HepG2 (cell line): ENCODE measurements around the gene CTNNBL1. TPM values are rescaled to one million over a fixed set of nuclear protein-coding genes. Genes with fewer than 3 reads are reported as not detected.

ENCODE experiments used
- ATAC-seq: fragments of 200-7000 bp; cut with Tn5 transposase; 3 replicates; pipeline ENCODE4 v1.9.1; 2020; ENCODE audit warnings: mild to moderate bottlenecking, moderate library complexity
- BruUV-seq: library from RNA; stranded (reverse); fragments of 400-500 nt; replicated peaks from 2 replicates; lab custom pipeline; 2021; lab: Mats Ljungman, UMichigan
- CTCF ChIA-PET: fragments of 300-600 bp; formaldehyde crosslinking; extraction: SDS; loops from one replicate; lab custom pipeline; 2021; ENCODE audit warnings: low total read pairs, inconsistent platforms, low intra/inter-chr PET ratio; lab: Yijun Ruan, JAX
- POLR2A ChIA-PET: fragments of 350-600 bp; sonication (Branson Sonifier 250); formaldehyde crosslinking; loops from one replicate; lab custom pipeline; 2020; ENCODE audit warnings: antibody characterized with exemption, inconsistent platforms; lab: Yijun Ruan, JAX
- DNase-seq: peaks from one replicate; pipeline ENCODE4 v3.0.0-alpha.2; 2015; ENCODE audit warnings: low spot score
- FAIRE-seq: peaks from 3 replicates; lab custom pipeline; 2011; peaks lifted over from hg19 to GRCh38; lab: Jason Lieb, UNC
- H2AFZ ChIP-seq: one replicate; pipeline ENCODE4 v1.6.1; 2011; ENCODE audit warnings: low read length, inconsistent platforms
- H3K27ac ChIP-seq: fragments of 300-600 bp; 3 replicates; pipeline ENCODE4 v1.8.0; 2011; ENCODE audit warnings: mixed run types, mild to moderate bottlenecking, mixed read lengths, low read length, inconsistent platforms; ENCODE audit not compliant: insufficient read depth; ENCODE audit errors: extremely low read length
- H3K27me3 ChIP-seq, 2 experiments: fragments of 200-600 bp in 1 of 2; 2 replicates in 1 of 2; 3 replicates in 1 of 2; pipeline versions ENCODE4 v1.6.0 to v1.8.0; 2011; ENCODE audit warnings: low read length in 2 of 2, mild to moderate bottlenecking in 2 of 2, moderate library complexity in 2 of 2, inconsistent platforms in 1 of 2; ENCODE audit not compliant: insufficient read depth in 2 of 2, control insufficient read depth in 1 of 2
- H3K36me3 ChIP-seq, 2 experiments: fragments of 200-600 bp in 1 of 2; replicated peaks in 1 of 2; 2 replicates in 1 of 2; 3 replicates in 1 of 2; pipeline versions ENCODE4 v1.5.1 to v1.8.0; 2011; ENCODE audit warnings: low read length in 2 of 2, inconsistent platforms in 1 of 2; ENCODE audit not compliant: insufficient read depth in 2 of 2, control insufficient read depth in 1 of 2
- H3K4me1 ChIP-seq: 2 replicates; pipeline ENCODE4 v1.5.1; 2012; ENCODE audit warnings: low read length, inconsistent platforms; ENCODE audit not compliant: insufficient read depth
- H3K4me2 ChIP-seq: 2 replicates; pipeline ENCODE4 v1.6.0; 2011; ENCODE audit warnings: low read depth, low read length, inconsistent platforms
- H3K4me3 ChIP-seq, 3 experiments: fragments of 200-600 bp in 1 of 3; sonication (generic), shearing (Covaris generic) in 1 of 3; replicated peaks in 1 of 3; 2 replicates each; pipeline ENCODE4 v1.5.1; 2011 to 2016; ENCODE audit warnings: low read length in 3 of 3, inconsistent platforms in 2 of 3, low read depth in 2 of 3, mild to moderate bottlenecking in 2 of 3, control low read depth in 1 of 3, mixed read lengths in 1 of 3; ENCODE audit not compliant: insufficient read depth in 1 of 3
- H3K79me2 ChIP-seq: one replicate; pipeline ENCODE4 v1.6.1; 2011; ENCODE audit warnings: low read length, inconsistent platforms; ENCODE audit not compliant: insufficient read depth
- H3K9ac ChIP-seq: 2 replicates; pipeline ENCODE4 v1.6.0; 2011; ENCODE audit warnings: mild to moderate bottlenecking, low read depth, low read length, inconsistent platforms; ENCODE audit not compliant: insufficient read depth
- H3K9me3 ChIP-seq: 2 replicates; pipeline ENCODE4 v1.5.1; 2012; ENCODE audit warnings: mild to moderate bottlenecking, low read length
- H4K20me1 ChIP-seq: 2 replicates; pipeline ENCODE4 v1.6.0; 2011; ENCODE audit warnings: inconsistent platforms, mild to moderate bottlenecking, low read length, moderate library complexity; ENCODE audit not compliant: insufficient read depth
- CBX5 ChIP-seq: sonication (generic); formaldehyde crosslinking; IDR thresholded peaks from 2 replicates; pipeline ENCODE4 v1.4.0; 2020; ENCODE audit warnings: missing genetic modification reagents, borderline replicate concordance
- CC2D1A ChIP-seq: sonication (generic); formaldehyde crosslinking; IDR thresholded peaks from 2 replicates; pipeline ENCODE4 v1.8.1; 2023; ENCODE audit warnings: mild to moderate bottlenecking, missing genetic modification reagents
- EP300 ChIP-seq, 3 experiments: sonication (generic) in 1 of 3; formaldehyde crosslinking in 1 of 3; IDR thresholded peaks; 2 replicates each; pipeline versions ENCODE4 v1.5.1 to v1.6.1; 2011 to 2020; ENCODE audit warnings: low read depth in 2 of 3, low read length in 2 of 3, borderline replicate concordance in 1 of 3, improper control_type of control experiment in 1 of 3, mild to moderate bottlenecking in 1 of 3, missing genetic modification reagents in 1 of 3, moderate library complexity in 1 of 3
- FOXA3 ChIP-seq: IDR thresholded peaks from 2 replicates; pipeline ENCODE4 v1.6.1; 2016; ENCODE audit warnings: missing genetic modification reagents, missing compliant biosample characterization
- MIER3 ChIP-seq: IDR thresholded peaks from 2 replicates; pipeline ENCODE4 v1.6.1; 2016; ENCODE audit warnings: missing compliant biosample characterization, borderline replicate concordance
- PCBP2 ChIP-seq: fragments of 200-400 bp; formaldehyde crosslinking; optimal IDR thresholded peaks from 2 replicates; pipeline ENCODE3; 2018; ENCODE audit warnings: low read length, low read depth; ENCODE audit not compliant: poor library complexity, severe bottlenecking
- RBM39 ChIP-seq: fragments of 200-400 bp; formaldehyde crosslinking; IDR thresholded peaks from one replicate; pipeline ENCODE4 v1.6.1; 2018; ENCODE audit warnings: antibody characterized with exemption, mild to moderate bottlenecking, low read depth, low read length; ENCODE audit not compliant: poor library complexity, severe bottlenecking
- ZNF335 ChIP-seq: sonication (generic); formaldehyde crosslinking; IDR thresholded peaks from 2 replicates; pipeline ENCODE4 v1.4.0; 2020; ENCODE audit warnings: missing genetic modification reagents
- ZNF547 ChIP-seq: sonication (generic); formaldehyde crosslinking; IDR thresholded peaks from 2 replicates; pipeline ENCODE4 v1.5.1; 2020; ENCODE audit warnings: mild to moderate bottlenecking, missing genetic modification reagents
- ZNF768 ChIP-seq: sonication (generic); formaldehyde crosslinking; IDR thresholded peaks from 2 replicates; pipeline ENCODE4 v1.4.0; 2020; ENCODE audit warnings: missing genetic modification reagents
- ZNF792 ChIP-seq: IDR thresholded peaks from 2 replicates; pipeline ENCODE4 v1.6.1; 2016
- ZNF879 ChIP-seq: sonication (generic); formaldehyde crosslinking; IDR thresholded peaks from 2 replicates; pipeline ENCODE4 v1.8.1; 2023; ENCODE audit warnings: missing genetic modification reagents
- WGBS: methylation state at CpG from one replicate; pipeline ENCODE4 v1.1.6; 2017; ENCODE audit warnings: low lambda C conversion rate; 5-methylcytosine and 5-hydroxymethylcytosine counted together
- in situ Hi-C: cut with HindIII; loops from 2 replicates; pipeline ENCODE4 v1.10.0; 2017; ENCODE audit warnings: low pct_unique_long_range_greater_than_20kb; ENCODE audit not compliant: extremely low pct_ligation_motif_present
- intact Hi-C: fragments of 100-400 bp; cut with micrococcal nuclease; formaldehyde crosslinking; loops from one replicate; pipeline ENCODE4 v1.10.0; 2022; ENCODE audit not compliant: unreplicated experiment
- polyA plus RNA-seq, 8 experiments: library from polyadenylated mRNA; depleted of rRNA in 3 of 8; stranded (reverse) in 7 of 8; unstranded in 1 of 8; fragments of >200 nt; fragmentation: Illumina TruSeq in 4 of 8; extraction: Trizol in 4 of 8; gene quantifications; 2 replicates each; pipeline versions ENCODE4 v1.2.1 to v1.2.3, GENCODE V29; 2011 to 2016; ENCODE audit warnings: low read depth in 4 of 8, missing spikeins in 1 of 8, mixed read lengths in 1 of 8; ENCODE audit not compliant: insufficient read depth in 1 of 8
- total RNA-seq, 5 experiments: library from RNA; depleted of rRNA; stranded (reverse); fragments of >200 nt; fragmentation: Illumina TruSeq; extraction: Trizol; gene quantifications; 2 replicates each; pipeline ENCODE4 v1.2.3, GENCODE V29; 2016; ENCODE audit warnings: low read depth in 1 of 5
- TF ChIP-seq, protein P1 (sequence below): sonication (generic); formaldehyde crosslinking; IDR thresholded peaks from 2 replicates; pipeline ENCODE4 v1.4.0; 2020; ENCODE audit warnings: missing genetic modification reagents, borderline replicate concordance
- TF ChIP-seq, protein P2 (sequence below): sonication (generic); formaldehyde crosslinking; IDR thresholded peaks from 2 replicates; pipeline ENCODE4 v1.5.1; 2020; ENCODE audit warnings: mild to moderate bottlenecking, missing genetic modification reagents, moderate library complexity

CTNNBL1 gene
- total and polyA plus RNA-seq, 2 of the 13 experiments (the other 11 are each of a cell fraction or from before 2014, with no cell fraction given): 49.3 to 94.6 TPM

DNA sequence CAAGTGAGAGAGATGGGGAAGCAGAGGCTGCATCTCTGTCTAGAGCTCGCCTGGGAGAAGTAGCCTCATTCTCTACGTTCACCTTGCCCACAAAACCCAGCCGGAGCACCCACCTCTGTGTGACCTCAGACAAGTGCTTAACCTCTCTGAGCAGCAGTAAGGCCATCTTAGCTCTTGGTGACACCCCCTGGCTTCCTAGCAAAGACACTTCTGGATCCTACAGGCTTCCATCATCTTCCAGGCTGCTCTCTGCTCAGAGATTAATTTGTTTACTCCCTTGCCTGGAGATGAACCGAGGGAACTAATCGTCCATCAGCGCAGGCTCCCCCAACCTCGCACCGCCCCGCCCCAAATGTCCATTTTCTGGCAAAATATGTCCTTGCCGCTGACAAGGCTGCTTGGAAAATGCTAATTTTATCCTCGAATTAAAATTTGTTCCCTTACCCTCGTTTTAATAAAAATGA, 24.0 kb upstream of the CTNNBL1 start:
- Histone ChIP-seq H3K9me3 (0 out of 2 replicates have a peak, but pooled peaks cover 1% of the 10 kb centered on the region), H3K4me1 (peaks cover 26% of the 10 kb centered on the region), H3K4me2 (no peak overlapping the region), H4K20me1 (no peaks in the 10 kb centered on the region), H3K9ac (no peak overlapping the region), H3K79me2 (no peaks in the 10 kb centered on the region), H3K27me3 (peaks cover 0 to 5% of the 10 kb centered on the region in 2 experiments; a peak in 1 of 5 replicates), H2AFZ (no peak overlapping the region), H3K27ac (no peak overlapping the region), H3K4me3 (no peak overlapping the region), H3K36me3 (no peaks in the 10 kb centered on the region)
- no TSS peak for BruUV-seq
- no peak for FAIRE-seq
- POLR2A ChIA-PET: no interaction called here
- WGBS: 49% methylated on average over 9 of the region's 12 CpGs
- intact Hi-C loops: no loop called here
- CTCF ChIA-PET: no interaction called here
- TF ChIP-seq ZNF768: peak; percentile 90
- no peak for TF ChIP-seq CC2D1A (CRISPR knock-in tag)
- no peak for TF ChIP-seq ZNF792 (CRISPR knock-in tag)
- no peak for TF ChIP-seq ZNF879 (CRISPR knock-in tag)
- no peak for TF ChIP-seq FOXA3 (CRISPR knock-in tag)
- no peak for TF ChIP-seq ZNF547
- in situ Hi-C loops: no loop called here
- no peak for DNase-seq
- no peak for ATAC-seq

DNA sequence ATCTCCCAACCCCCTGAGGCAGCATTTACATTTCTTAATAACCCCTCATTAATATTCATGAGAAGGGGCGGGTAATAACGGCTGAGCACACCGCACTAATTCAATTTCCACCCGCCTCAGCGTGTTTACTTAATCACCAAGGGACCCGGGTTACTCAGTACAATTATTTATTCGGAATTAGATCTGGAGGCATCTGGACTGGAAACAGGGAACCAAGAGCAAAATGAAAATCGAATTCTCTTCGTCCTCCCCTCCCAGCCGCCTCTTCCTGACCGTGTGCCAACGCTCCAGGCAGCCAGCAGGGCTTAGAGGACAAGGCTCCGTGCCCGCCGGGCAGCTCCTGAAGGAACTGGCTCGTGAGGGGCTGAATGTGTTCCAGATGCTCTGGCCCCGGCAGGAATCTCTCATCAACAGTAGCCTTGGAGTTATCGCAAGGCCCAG, 23.5 kb upstream of the CTNNBL1 start:
- BruUV-seq: no TSS peak
- intact Hi-C loops: no loop called here
- ATAC-seq (no peak), FAIRE-seq (no peak), DNase-seq (no peak)
- H3K79me2 ChIP-seq: no peaks in the 10 kb centered on the region
- in situ Hi-C loops: no loop called here
- no peaks in the 10 kb centered on the region for H3K36me3 ChIP-seq
- H3K4me3 ChIP-seq: no peak overlapping the region
- H2AFZ ChIP-seq: no peak overlapping the region
- H4K20me1 ChIP-seq: no peaks in the 10 kb centered on the region
- no peak overlapping the region for H3K4me2 ChIP-seq
- no peaks in the 10 kb centered on the region for H3K9me3 ChIP-seq
- H3K27ac ChIP-seq: no peak overlapping the region
- CTCF ChIA-PET: no interaction called here
- H3K4me1 ChIP-seq: peaks cover 26% of the 10 kb centered on the region
- H3K27me3 ChIP-seq: peaks cover 0 to 5% of the 10 kb centered on the region in 2 experiments; a peak in 1 of 5 replicates
- H3K9ac ChIP-seq: no peak overlapping the region
- WGBS: 69% methylated on average over 18 of the region's 18 CpGs
- POLR2A ChIA-PET: no interaction called here
- no peak for TF ChIP-seq PCBP2
- no peak for TF ChIP-seq EP300 (IDR thresholded peaks at IDR 0.05; ENCODE audit: low read depth in 2 of 2, low read length in 2 of 2)
- no peak for TF ChIP-seq EP300 (CRISPR knock-in tag; IDR thresholded peaks at IDR 0.05; ENCODE audit: borderline replicate concordance)
- no peak for TF ChIP-seq MIER3
- TF ChIP-seq, protein P1, sequence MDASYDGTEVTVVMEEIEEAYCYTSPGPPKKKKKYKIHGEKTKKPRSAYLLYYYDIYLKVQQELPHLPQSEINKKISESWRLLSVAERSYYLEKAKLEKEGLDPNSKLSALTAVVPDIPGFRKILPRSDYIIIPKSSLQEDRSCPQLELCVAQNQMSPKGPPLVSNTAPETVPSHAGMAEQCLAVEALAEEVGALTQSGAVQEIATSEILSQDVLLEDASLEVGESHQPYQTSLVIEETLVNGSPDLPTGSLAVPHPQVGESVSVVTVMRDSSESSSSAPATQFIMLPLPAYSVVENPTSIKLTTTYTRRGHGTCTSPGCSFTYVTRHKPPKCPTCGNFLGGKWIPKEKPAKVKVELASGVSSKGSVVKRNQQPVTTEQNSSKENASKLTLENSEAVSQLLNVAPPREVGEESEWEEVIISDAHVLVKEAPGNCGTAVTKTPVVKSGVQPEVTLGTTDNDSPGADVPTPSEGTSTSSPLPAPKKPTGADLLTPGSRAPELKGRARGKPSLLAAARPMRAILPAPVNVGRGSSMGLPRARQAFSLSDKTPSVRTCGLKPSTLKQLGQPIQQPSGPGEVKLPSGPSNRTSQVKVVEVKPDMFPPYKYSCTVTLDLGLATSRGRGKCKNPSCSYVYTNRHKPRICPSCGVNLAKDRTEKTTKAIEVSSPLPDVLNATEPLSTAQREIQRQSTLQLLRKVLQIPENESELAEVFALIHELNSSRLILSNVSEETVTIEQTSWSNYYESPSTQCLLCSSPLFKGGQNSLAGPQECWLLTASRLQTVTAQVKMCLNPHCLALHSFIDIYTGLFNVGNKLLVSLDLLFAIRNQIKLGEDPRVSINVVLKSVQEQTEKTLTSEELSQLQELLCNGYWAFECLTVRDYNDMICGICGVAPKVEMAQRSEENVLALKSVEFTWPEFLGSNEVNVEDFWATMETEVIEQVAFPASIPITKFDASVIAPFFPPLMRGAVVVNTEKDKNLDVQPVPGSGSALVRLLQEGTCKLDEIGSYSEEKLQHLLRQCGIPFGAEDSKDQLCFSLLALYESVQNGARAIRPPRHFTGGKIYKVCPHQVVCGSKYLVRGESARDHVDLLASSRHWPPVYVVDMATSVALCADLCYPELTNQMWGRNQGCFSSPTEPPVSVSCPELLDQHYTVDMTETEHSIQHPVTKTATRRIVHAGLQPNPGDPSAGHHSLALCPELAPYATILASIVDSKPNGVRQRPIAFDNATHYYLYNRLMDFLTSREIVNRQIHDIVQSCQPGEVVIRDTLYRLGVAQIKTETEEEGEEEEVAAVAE: no peak
- no peak for TF ChIP-seq RBM39
- TF ChIP-seq CBX5 (CRISPR knock-in tag): no peak
- no peak for TF ChIP-seq ZNF335
- TF ChIP-seq, protein P2, sequence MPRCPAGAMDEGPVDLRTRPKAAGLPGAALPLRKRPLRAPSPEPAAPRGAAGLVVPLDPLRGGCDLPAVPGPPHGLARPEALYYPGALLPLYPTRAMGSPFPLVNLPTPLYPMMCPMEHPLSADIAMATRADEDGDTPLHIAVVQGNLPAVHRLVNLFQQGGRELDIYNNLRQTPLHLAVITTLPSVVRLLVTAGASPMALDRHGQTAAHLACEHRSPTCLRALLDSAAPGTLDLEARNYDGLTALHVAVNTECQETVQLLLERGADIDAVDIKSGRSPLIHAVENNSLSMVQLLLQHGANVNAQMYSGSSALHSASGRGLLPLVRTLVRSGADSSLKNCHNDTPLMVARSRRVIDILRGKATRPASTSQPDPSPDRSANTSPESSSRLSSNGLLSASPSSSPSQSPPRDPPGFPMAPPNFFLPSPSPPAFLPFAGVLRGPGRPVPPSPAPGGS: no peak
